ENCODE data around the gene TMTC1.

DNA sequence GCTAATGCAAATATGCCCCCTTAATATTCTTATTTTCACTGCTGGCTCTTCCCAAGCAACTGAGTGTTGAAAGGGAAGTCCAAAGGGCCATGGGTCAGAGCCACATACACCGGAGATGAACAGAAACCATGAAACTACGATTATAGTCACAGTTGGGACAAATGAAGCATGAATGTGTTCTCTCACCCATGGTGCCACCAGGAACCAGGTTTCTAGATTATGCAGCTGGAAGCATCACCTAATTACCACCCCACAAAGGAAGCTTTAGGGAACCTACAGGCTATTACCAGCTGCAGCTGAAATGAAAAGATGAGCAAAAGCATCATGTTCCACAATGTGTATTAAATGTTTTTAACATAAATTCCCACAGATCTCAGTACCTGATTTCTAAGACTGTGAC is 15.4 kb downstream of the TMTC1 start:
- no peak for TF ChIP-seq CBX5 (IDR thresholded peaks at IDR 0.05; ENCODE audit: low read depth, low read length)
- TF ChIP-seq JUND (IDR thresholded peaks at IDR 0.05; ENCODE audit: low read length), result no peak
- TF ChIP-seq POLR2A (IDR thresholded peaks at IDR 0.05; ENCODE audit: control extremely low read depth in 1 of 2, low read depth in 2 of 2, low read length in 2 of 2), result no peak
- TF ChIP-seq TAF1 (IDR thresholded peaks at IDR 0.05; ENCODE audit: low read depth, low read length), result no peak
- no peak for TF ChIP-seq TBP (IDR thresholded peaks at IDR 0.05; ENCODE audit: low read depth, low read length)
- no peak for TF ChIP-seq RAD21 (IDR thresholded peaks at IDR 0.05 in 1 of 2, conservative IDR thresholded peaks at IDR 0.05 in 1 of 2; ENCODE audit: low read depth in 2 of 2, low read length in 2 of 2)
- TF ChIP-seq CEBPB (IDR thresholded peaks at IDR 0.05; ENCODE audit: low read depth, low read length), result no peak
- TF ChIP-seq POLR2AphosphoS5 (IDR thresholded peaks at IDR 0.05; ENCODE audit: low read depth, low read length), result no peak
- TF ChIP-seq, protein P1, sequence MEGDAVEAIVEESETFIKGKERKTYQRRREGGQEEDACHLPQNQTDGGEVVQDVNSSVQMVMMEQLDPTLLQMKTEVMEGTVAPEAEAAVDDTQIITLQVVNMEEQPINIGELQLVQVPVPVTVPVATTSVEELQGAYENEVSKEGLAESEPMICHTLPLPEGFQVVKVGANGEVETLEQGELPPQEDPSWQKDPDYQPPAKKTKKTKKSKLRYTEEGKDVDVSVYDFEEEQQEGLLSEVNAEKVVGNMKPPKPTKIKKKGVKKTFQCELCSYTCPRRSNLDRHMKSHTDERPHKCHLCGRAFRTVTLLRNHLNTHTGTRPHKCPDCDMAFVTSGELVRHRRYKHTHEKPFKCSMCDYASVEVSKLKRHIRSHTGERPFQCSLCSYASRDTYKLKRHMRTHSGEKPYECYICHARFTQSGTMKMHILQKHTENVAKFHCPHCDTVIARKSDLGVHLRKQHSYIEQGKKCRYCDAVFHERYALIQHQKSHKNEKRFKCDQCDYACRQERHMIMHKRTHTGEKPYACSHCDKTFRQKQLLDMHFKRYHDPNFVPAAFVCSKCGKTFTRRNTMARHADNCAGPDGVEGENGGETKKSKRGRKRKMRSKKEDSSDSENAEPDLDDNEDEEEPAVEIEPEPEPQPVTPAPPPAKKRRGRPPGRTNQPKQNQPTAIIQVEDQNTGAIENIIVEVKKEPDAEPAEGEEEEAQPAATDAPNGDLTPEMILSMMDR (IDR thresholded peaks at IDR 0.05; ENCODE audit: control extremely low read depth in 1 of 3, insufficient read depth in 1 of 3, low read depth in 1 of 3, low read length in 3 of 3), result no peak
- TF ChIP-seq EP300 (IDR thresholded peaks at IDR 0.05; ENCODE audit: borderline replicate concordance in 1 of 2, low read depth in 2 of 2, low read length in 2 of 2), result no peak
- TF ChIP-seq, protein P2, sequence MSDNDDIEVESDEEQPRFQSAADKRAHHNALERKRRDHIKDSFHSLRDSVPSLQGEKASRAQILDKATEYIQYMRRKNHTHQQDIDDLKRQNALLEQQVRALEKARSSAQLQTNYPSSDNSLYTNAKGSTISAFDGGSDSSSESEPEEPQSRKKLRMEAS (IDR thresholded peaks at IDR 0.05), result no peak
